Embryonic facial prominence (tissue), 1 donor: ENCODE data around the gene AKNA.
A peak's percentile ranks its signal among the peaks of the same experiment; 100 is the strongest.

Experiments used
- DNase-seq: peaks from one replicate; pipeline ENCODE4 v3.0.0-alpha.2; 2016; ENCODE audit errors: extremely low spot score

AKNA gene

GRCh38 chr9:114387680-114388356 is at the start of gene AKNA:
Gene AKNA, minus strand, starts transcription at chr9:114387982. Its CDS starts 6,649 bp downstream, at chr9:114381333.
- DNase-seq = peak; percentile 78

- no peak for DNase-seq
Observed at GRCh38 chr9:114437401-114437893, 49.7 kb upstream of the AKNA start.

GRCh38 chr9:114434878-114435311 is 47.1 kb upstream of the AKNA start:
- peak; percentile 21 for DNase-seq

GRCh38 chr9:114433720-114434255 is 46.0 kb upstream of the AKNA start:
- no peak for DNase-seq

GRCh38 chr9:114433086-114433485 is 45.3 kb upstream of the AKNA start:
- DNase-seq = no peak

- no peak for DNase-seq
Observed at GRCh38 chr9:114432323-114433067, 44.7 kb upstream of the AKNA start.

DNA sequence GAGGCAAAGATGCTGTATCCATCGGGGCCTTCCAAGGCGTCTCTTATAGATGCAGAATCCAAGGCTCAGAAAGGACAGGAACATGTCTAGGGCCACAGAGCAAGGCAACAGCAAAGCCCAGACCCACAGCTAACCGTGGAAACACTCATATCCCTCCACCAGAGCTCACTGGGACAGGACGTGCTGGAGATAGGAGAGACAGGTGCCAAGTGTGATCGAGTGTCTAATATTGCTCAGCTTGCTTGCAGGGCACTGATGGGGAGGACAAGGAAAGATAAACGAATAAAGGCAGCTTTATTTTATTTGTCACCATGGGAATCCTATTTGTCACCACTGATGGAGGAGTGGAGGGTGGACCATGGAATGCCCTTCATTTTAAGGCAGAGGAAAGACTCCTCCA is 44.0 kb upstream of the AKNA start:
- no peak for DNase-seq

GRCh38 chr9:114431003-114431402 is 43.2 kb upstream of the AKNA start:
- no peak for DNase-seq

DNA sequence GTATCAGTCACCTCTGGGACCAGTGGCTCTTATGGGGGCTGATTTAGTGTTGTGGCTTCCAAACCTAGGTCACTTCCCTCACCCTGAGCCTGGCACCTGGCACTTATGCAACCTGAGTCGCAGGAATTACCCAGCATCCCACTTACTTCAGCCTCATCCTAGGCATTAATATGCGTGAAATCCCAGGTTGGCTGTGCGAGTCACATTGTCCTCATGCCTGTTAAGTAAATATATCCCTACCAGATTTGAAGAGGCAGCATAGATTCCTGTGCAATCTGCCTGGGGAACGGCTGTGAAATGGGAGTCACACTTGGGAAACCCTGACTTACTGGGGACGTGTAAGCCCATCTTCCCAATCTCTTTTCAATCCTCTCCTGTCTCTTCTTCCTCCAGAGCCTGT is 42.7 kb upstream of the AKNA start:
- DNase-seq = no peak

DNA sequence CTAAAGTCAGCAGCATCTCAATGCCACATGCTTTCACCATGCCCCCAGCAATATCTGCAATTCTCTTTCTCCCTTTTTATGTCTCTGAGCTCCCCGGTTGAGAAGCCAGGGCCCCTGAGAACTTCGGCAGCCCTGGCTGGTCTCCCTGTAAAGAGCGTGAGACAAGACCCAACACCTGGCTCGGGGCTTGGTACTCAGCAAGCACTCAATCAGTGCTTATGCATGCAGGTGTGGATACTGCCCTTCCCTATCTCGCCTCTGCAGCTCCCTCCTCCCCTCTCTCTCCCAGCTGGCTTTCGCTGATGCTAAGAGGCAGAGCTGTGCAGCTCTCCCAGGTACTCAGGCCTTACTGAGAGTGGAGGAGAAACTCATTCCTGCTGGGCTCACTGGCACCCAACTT is 41.7 kb upstream of the AKNA start:
- no peak for DNase-seq

DNA sequence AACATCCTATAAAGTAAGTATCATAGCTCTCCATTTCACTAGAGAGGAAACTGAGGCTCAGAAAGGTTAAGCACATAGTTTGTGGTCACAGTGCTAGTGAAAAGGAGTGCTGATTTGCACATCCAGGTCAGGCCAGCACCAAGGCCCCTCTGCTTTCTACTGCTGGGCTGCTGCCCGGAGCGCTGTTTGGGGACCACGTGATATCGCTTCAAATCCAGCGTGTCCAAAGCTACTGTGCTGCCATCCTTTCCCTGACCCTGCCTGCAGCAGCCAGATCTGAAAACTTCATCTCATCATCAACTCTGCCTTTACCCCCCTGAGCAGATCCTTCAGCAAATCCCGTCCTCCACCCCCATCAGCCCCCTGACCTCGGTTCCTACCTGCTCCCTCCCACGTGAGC is 40.7 kb upstream of the AKNA start:
- DNase-seq = no peak

DNA sequence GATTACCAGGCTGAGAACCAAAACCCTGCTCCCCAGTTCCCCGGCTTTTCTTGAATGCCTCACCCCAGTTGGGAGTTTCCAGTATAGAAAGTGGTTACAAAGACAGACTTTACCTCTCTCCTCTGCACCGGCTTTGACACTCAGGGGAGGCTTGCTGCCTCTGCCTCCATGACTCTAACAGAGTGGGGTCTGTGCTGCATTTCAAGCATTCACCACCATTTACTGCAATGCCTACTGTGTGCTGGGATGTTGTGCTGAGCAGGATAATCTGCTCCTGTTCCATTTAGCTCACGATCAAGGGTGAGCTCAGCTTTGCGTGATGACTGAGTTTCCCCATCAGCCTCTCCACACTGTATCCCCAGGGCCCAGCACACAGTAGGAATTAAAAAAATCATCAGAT is 39.9 kb upstream of the AKNA start:
- no peak for DNase-seq

- DNase-seq = no peak
Observed at GRCh38 chr9:114426046-114426948, 38.5 kb upstream of the AKNA start.

DNA sequence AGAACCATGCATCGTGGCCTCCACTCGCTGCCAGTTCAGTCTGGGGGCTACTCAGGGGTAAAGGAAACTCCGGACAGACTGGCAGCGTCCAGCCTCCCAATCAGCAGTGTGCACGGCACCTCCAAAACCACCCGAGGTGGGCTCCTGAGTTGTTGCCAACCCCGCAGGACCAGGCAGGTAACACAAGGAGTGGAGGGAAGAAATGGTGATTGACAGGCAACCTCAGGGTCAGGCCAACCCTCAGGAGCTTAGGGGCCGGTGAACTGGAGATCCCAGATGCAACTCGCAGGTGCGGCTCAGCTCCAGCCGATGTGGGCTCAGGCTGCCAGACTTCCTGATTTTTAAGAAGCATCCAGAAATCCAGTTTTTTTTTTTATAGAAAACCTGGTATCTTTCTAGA is 37.3 kb upstream of the AKNA start:
- DNase-seq = no peak

- no peak for DNase-seq
Observed at GRCh38 chr9:114424126-114424525, 36.3 kb upstream of the AKNA start.

GRCh38 chr9:114423181-114423580 is 35.4 kb upstream of the AKNA start:
- DNase-seq = no peak

DNA sequence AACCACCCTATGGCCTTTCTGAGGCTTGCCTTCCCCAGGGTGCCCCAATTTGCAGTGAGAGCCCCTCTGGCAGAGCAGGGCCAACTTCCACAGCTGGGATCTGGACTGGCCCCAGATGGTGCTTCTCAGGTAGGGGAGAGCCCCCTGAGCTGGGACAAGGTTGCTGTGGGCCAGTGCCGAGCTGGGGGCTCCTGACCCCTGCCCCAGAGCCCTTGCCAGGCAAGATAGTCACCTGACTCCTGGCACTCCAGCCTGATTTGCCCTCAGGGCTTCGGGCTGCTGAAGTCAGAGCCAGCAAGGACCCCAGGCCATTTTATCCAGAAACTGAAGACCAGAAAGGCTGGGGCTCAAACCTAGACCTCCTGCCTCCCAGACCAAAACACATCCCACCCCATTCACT is 33.4 kb upstream of the AKNA start:
- no peak for DNase-seq

- DNase-seq = no peak
Observed at GRCh38 chr9:114419796-114420195, 32.0 kb upstream of the AKNA start.

- no peak for DNase-seq
Observed at GRCh38 chr9:114418053-114418452, 30.3 kb upstream of the AKNA start.

DNA sequence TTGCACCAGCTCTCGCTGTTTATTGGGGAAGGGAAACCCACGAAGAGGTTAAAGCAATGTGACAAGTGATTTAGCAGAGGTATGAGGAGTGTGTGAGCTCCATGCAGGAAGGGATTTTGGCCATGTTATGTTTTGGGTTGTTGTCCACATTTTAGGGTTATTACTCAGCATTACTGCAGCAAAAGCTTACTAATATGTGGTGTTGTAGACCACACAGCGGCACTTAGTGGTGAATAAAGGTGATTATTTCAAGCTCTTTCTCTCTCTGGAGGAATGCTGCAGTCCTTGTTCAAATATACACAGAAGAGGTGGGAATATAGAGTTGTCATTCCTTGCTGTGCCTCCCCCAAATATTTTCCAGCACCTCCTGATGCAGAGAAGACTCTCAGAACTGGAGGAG is 29.7 kb upstream of the AKNA start:
- no peak for DNase-seq

DNA sequence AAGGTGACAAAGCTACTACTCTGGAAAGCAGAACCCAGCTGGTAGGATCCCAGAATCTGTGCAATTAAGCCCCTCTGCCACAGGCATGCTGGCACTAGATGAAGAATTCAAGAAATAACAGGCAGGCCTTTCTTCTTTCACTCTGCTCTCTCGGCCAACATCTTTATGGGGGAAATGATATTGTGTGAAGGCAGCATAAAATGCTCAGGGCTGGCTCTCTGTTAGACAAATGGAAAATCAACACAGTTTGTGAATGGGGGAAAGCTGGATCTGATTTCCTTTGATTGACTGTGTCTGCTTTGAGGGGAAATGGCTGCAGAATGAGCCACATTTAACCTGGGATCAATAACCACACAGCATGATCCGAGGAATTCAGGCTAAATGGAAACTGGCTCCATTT is 29.1 kb upstream of the AKNA start:
- no peak for DNase-seq

DNA sequence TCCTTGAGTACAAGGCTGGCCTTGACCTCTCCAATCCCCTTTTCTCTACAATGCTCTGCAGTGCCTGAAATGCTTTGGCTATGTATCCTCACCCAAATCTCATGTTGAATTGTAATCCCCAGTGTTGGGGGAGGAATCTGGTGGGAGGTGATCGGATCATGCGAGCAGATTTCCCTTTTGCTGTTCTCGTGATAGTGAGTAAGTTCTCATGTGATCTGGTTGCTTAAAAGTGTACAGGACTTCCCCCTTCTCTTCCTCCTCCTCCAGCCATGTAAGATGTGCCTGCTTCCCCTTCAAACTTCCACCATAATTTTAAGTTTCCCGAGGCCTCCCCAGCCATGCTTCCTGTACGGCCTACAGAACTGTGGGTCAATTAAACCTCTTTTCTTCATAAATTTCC is 28.5 kb upstream of the AKNA start:
- no peak for DNase-seq
